Osteoblast (primary cell): Measurements from ENCODE around the gene GSDMA. TPM values are rescaled to one million over a fixed set of nuclear protein-coding genes. Genes with fewer than 3 reads are reported as not detected.

Experiments used
- DNase-seq: peaks from one replicate; pipeline ENCODE4 v3.0.0; 2011; ENCODE audit warnings: low spot score, mixed read lengths; ENCODE audit not compliant: insufficient read length; ENCODE audit errors: missing footprints
- H2AFZ ChIP-seq: 2 replicates; pipeline ENCODE4 v1.6.0; 2011; ENCODE audit warnings: mild to moderate bottlenecking, low read length
- H3K27ac ChIP-seq: 2 replicates; pipeline ENCODE4 v1.5.1; 2011; ENCODE audit warnings: mild to moderate bottlenecking, low read depth, low read length, moderate library complexity
- H3K27me3 ChIP-seq: 2 replicates; pipeline ENCODE4 v1.6.0; 2012; ENCODE audit warnings: mild to moderate bottlenecking, control low read depth, inconsistent platforms, low read length, moderate library complexity; ENCODE audit not compliant: insufficient read depth
- H3K36me3 ChIP-seq: 2 replicates; pipeline ENCODE4 v1.5.1; 2011; ENCODE audit warnings: mild to moderate bottlenecking, low read length, control low read depth, moderate library complexity; ENCODE audit not compliant: insufficient read depth
- H3K4me1 ChIP-seq: 2 replicates; pipeline ENCODE4 v1.5.1; 2011; ENCODE audit warnings: mild to moderate bottlenecking, low read length, control low read depth, moderate library complexity; ENCODE audit not compliant: insufficient read depth
- H3K4me2 ChIP-seq: 2 replicates; pipeline ENCODE4 v1.6.0; 2011; ENCODE audit warnings: mild to moderate bottlenecking, low read length; ENCODE audit not compliant: insufficient read depth
- H3K4me3 ChIP-seq: fragments of 200-600 bp; sonication (generic); 3 replicates; pipeline ENCODE4 v1.5.1; 2012; ENCODE audit warnings: mild to moderate bottlenecking, low read length, inconsistent platforms; ENCODE audit not compliant: insufficient read depth
- H3K79me2 ChIP-seq: 2 replicates; pipeline ENCODE4 v1.6.0; 2012; ENCODE audit warnings: mild to moderate bottlenecking, low read length, control low read depth, inconsistent platforms; ENCODE audit not compliant: insufficient read depth
- H3K9me3 ChIP-seq: 2 replicates; pipeline ENCODE4 v1.5.1; 2011; ENCODE audit warnings: low read depth, low read length, control low read depth
- H4K20me1 ChIP-seq: 2 replicates; pipeline ENCODE4 v1.6.0; 2012; ENCODE audit warnings: mild to moderate bottlenecking, low read length, control low read depth; ENCODE audit not compliant: insufficient read depth
- total RNA-seq: library from RNA; depleted of rRNA; stranded (reverse); fragments of >200 nt; gene quantifications from 2 replicates; pipeline ENCODE4 v1.2.3, GENCODE V29; 2012
- TF ChIP-seq, protein P1 (sequence below): IDR thresholded peaks from 2 replicates; pipeline ENCODE4 v1.5.1; 2011; ENCODE audit warnings: mild to moderate bottlenecking, low read depth, low read length, moderate library complexity; ENCODE audit errors: extremely low read depth

Gene GSDMA
- total RNA-seq, 1 donor: under 0.01 TPM

DNA sequence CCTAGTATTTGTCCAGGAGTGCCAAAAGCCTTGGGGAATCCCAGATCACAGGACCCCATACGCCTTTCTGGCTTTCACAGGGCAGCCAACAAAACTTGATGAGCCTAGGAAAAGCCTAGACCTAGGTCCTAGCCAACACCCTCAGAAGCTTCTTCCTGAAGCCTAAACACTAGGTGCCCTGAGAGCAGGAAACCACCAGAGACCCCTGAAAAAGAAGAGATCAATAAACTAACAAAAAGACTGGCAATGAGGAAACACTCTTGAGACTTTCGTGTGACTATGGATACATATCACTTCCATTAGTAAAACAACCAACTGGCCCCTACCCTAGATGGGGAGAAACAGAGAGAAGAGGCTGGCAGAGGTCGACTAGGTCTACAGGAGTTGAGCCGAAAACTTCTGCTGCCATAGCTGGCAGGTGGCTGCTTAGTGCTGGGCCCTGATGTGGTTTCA, 36.6 kb upstream of the GSDMA start:
- Histone ChIP-seq H3K79me2 (peaks cover 52% of the 10 kb centered on the region), H3K9me3 (no peaks in the 10 kb centered on the region), H3K27ac (peak overlapping the region; percentile 97), H2AFZ (no peak overlapping the region), H3K36me3 (peaks cover 26% of the 10 kb centered on the region), H4K20me1 (peaks cover 55% of the 10 kb centered on the region), H3K4me2 (peak overlapping the region; percentile 94), H3K4me1 (peaks cover 56% of the 10 kb centered on the region), H3K4me3 (peak overlapping the region; percentile 91), H3K27me3 (no peaks in the 10 kb centered on the region)
- DNase-seq: no peak
- TF ChIP-seq, protein P1, sequence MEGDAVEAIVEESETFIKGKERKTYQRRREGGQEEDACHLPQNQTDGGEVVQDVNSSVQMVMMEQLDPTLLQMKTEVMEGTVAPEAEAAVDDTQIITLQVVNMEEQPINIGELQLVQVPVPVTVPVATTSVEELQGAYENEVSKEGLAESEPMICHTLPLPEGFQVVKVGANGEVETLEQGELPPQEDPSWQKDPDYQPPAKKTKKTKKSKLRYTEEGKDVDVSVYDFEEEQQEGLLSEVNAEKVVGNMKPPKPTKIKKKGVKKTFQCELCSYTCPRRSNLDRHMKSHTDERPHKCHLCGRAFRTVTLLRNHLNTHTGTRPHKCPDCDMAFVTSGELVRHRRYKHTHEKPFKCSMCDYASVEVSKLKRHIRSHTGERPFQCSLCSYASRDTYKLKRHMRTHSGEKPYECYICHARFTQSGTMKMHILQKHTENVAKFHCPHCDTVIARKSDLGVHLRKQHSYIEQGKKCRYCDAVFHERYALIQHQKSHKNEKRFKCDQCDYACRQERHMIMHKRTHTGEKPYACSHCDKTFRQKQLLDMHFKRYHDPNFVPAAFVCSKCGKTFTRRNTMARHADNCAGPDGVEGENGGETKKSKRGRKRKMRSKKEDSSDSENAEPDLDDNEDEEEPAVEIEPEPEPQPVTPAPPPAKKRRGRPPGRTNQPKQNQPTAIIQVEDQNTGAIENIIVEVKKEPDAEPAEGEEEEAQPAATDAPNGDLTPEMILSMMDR: no peak

DNA sequence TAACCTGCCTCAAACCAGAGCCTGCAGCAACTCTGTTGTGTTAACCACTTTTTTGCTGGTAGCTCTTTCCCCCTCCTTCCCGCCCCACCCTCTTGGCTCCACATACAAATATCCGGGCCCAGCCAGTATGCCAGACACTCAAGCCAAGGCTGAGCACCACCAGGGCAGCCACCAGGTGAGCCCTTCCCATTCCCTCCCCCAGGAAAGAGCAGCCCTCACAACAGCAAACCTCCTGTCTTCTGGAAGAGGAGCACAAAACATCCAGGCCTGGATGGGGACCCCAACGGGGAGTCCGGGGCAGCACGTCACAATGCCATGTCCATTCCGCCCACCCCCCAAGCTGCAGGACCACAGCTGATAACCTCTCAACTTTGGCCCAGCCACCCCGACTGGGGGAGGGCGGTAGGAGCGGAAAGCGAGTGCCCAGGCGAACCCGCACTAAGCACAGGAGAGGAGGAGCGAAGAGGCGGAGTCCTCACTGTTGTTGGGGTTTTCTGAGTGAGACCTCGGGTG, 36.2 kb upstream of the GSDMA start:
- Histone ChIP-seq H2AFZ (peak overlapping the region; percentile 51), H3K4me1 (peaks cover 56% of the 10 kb centered on the region), H3K79me2 (peaks cover 52% of the 10 kb centered on the region), H3K4me2 (peak overlapping the region; percentile 94), H3K36me3 (peaks cover 23% of the 10 kb centered on the region), H4K20me1 (peaks cover 55% of the 10 kb centered on the region), H3K27ac (peak overlapping the region; percentile 97), H3K9me3 (no peaks in the 10 kb centered on the region), H3K27me3 (no peaks in the 10 kb centered on the region), H3K4me3 (peak overlapping the region; percentile 91)
- TF ChIP-seq, protein P1: no peak
- peak; percentile 86 for DNase-seq

DNA sequence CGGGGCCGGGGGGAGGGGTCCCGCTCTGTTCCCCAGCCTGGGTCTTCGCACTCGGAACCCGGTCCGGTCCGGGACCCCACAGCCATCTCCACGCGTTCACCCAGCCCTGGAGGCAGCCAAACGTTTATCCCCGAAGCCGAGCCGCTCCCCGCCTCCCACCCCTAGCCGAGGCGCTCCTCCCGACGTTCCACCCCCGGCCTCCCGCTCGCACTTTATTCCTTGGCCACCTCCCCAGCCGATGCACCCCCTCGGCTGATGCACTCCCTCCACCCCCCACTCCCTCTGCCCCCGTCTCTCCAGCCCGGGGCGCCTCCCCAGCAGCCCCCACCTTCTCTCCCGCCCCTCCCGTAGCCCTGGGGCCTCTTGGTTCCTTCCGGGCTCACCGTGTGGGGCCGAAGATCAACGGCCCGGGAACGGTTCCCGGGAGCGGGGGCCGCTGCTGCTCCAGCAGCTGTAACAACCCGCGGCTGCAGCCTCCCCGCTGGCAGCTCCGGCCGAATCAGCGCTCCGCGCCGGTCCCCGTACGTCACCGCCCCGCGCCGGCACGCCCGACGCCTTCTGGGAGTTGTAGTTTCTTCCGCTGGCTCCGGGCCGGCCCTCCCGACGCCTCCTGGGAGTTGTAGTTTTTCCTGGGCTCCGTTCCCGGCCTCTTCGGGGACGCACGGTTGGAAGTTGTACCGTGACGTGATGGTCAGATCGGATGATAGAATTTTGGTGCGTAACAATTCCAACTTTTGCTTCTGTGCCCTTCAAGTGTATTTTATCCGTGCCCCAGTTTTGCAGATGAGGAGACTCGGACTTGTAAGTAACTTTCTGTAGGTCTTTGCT, 35.5 kb upstream of the GSDMA start, which contains the start of the genes LRRC3C and ORMDL3:
TSS of gene LRRC3C (plus strand) at position 632 of the 828 bp plus-strand sequence. CDS start 13,792 bp downstream, outside the sequence.
TSS of gene ORMDL3 (minus strand) at position 501 of the 828 bp plus-strand sequence. CDS start 3,398 bp downstream, outside the sequence.
- peak; percentile 97 for DNase-seq
- Histone ChIP-seq H4K20me1 (peaks cover 49% of the 10 kb centered on the region), H2AFZ (peak within 1 kb of the TSS; percentile 92), H3K79me2 (peaks cover 46% of the 10 kb centered on the region), H3K36me3 (peaks cover 16% of the 10 kb centered on the region), H3K27me3 (no peaks in the 10 kb centered on the region), H3K4me1 (peaks cover 56% of the 10 kb centered on the region), H3K4me3 (peak within 1 kb of the TSS; percentile 91), H3K4me2 (peak within 1 kb of the TSS; percentile 94), H3K27ac (peak within 1 kb of the TSS; percentile 97), H3K9me3 (no peaks in the 10 kb centered on the region)
- TF ChIP-seq, protein P1: no peak
